CD14-positive monocyte (primary cell): ENCODE results near the gene TEX11. TPM values are rescaled to one million over a fixed set of nuclear protein-coding genes. Genes with fewer than 3 reads are reported as not detected.

Experiments
- DNase-seq, 3 donors: peaks; one replicate each; pipeline ENCODE4 v3.0.0-alpha.2; 2011 to 2022
- H2AFZ ChIP-seq: 2 replicates; pipeline ENCODE4 v1.6.0; 2012; ENCODE audit warnings: mild to moderate bottlenecking, low read depth, low read length, inconsistent platforms; ENCODE audit not compliant: insufficient read depth, poor library complexity, severe bottlenecking
- H3K27ac ChIP-seq, 2 donors: 1 replicate in 1 of 2; 2 replicates in 1 of 2; pipeline ENCODE4 v1.5.1; 2012 to 2013; ENCODE audit warnings: low read length in 2 of 2, control low read depth in 1 of 2, inconsistent platforms in 1 of 2, low read depth in 1 of 2, mild to moderate bottlenecking in 1 of 2
- H3K27me3 ChIP-seq, 2 donors: one replicate each; pipeline versions ENCODE4 v1.6.0 to v1.6.1; 2011 to 2013; ENCODE audit warnings: low read length in 2 of 2; ENCODE audit not compliant: control insufficient read depth in 2 of 2, insufficient read depth in 2 of 2
- H3K36me3 ChIP-seq, 2 donors: replicated peaks in 1 of 2; 1 replicate in 1 of 2; 2 replicates in 1 of 2; pipeline versions ENCODE4 v1.5.1 to v1.6.1; 2012 to 2013; ENCODE audit warnings: low read length in 2 of 2, control low read depth in 1 of 2, inconsistent platforms in 1 of 2, mild to moderate bottlenecking in 1 of 2; ENCODE audit not compliant: insufficient read depth in 2 of 2, control insufficient read depth in 1 of 2
- H3K4me1 ChIP-seq, 2 donors: 1 replicate in 1 of 2; 2 replicates in 1 of 2; pipeline versions ENCODE4 v1.5.1 to v1.6.1; 2012 to 2013; ENCODE audit warnings: low read length in 2 of 2, control low read depth in 1 of 2, inconsistent platforms in 1 of 2, mild to moderate bottlenecking in 1 of 2, moderate library complexity in 1 of 2; ENCODE audit not compliant: insufficient read depth in 2 of 2, control insufficient read depth in 1 of 2
- H3K4me2 ChIP-seq: replicated peaks from 2 replicates; pipeline ENCODE3; 2012; ENCODE audit warnings: low read length, moderate library complexity, mild to moderate bottlenecking; ENCODE audit not compliant: poor library complexity, severe bottlenecking; ENCODE audit errors: extremely low read depth
- H3K4me3 ChIP-seq, 3 experiments: fragments of 200-600 bp in 1 of 3; sonication (generic) in 1 of 3; replicated peaks in 1 of 3; 1 replicate in 2 of 3; 2 replicates in 1 of 3; pipeline ENCODE4 v1.5.1; 2011 to 2013; ENCODE audit warnings: low read length in 3 of 3, mild to moderate bottlenecking in 3 of 3, control low read depth in 2 of 3, low read depth in 2 of 3, inconsistent platforms in 1 of 3, moderate library complexity in 1 of 3
- H3K79me2 ChIP-seq: 2 replicates; pipeline ENCODE4 v1.6.0; 2012; ENCODE audit warnings: mild to moderate bottlenecking, control low read depth, inconsistent platforms, low read length, moderate library complexity; ENCODE audit not compliant: insufficient read depth
- H3K9ac ChIP-seq: 2 replicates; pipeline ENCODE4 v1.6.0; 2017; ENCODE audit warnings: low read length, mild to moderate bottlenecking; ENCODE audit not compliant: insufficient read depth, poor library complexity, severe bottlenecking
- H3K9me3 ChIP-seq, 2 donors: replicated peaks in 1 of 2; 1 replicate in 1 of 2; 2 replicates in 1 of 2; pipeline versions ENCODE4 v1.5.1 to v1.6.1; 2012 to 2013; ENCODE audit warnings: low read length in 2 of 2, control low read depth in 1 of 2; ENCODE audit not compliant: control insufficient read depth in 1 of 2, insufficient read depth in 1 of 2
- H4K20me1 ChIP-seq: 2 replicates; pipeline ENCODE4 v1.6.0; 2012; ENCODE audit warnings: mild to moderate bottlenecking, low read length, control low read depth, moderate library complexity; ENCODE audit not compliant: insufficient read depth
- H3K27ac Mint-ChIP-seq, 7 donors: one replicate each; pipeline ENCODE4 v1.8.0; 2020; ENCODE audit warnings: mild to moderate bottlenecking in 7 of 7, mixed read lengths in 7 of 7, moderate library complexity in 6 of 7, inconsistent platforms in 2 of 7
- H3K27me3 Mint-ChIP-seq, 3 donors: one replicate each; pipeline ENCODE4 v1.8.0; 2021 to 2022; ENCODE audit warnings: low read depth in 3 of 3, mild to moderate bottlenecking in 3 of 3, mixed read lengths in 3 of 3, moderate library complexity in 3 of 3, inconsistent platforms in 1 of 3
- H3K36me3 Mint-ChIP-seq, 2 donors: one replicate each; pipeline ENCODE4 v1.8.0; 2020; ENCODE audit warnings: mixed read lengths in 2 of 2, inconsistent platforms in 1 of 2, mild to moderate bottlenecking in 1 of 2
- H3K4me1 Mint-ChIP-seq: one replicate; pipeline ENCODE4 v1.8.0; 2020; ENCODE audit warnings: mild to moderate bottlenecking, mixed read lengths
- H3K4me3 Mint-ChIP-seq, 2 donors: one replicate each; pipeline ENCODE4 v1.8.0; 2020; ENCODE audit warnings: mild to moderate bottlenecking in 2 of 2, mixed read lengths in 2 of 2, moderate library complexity in 1 of 2
- H3K9me3 Mint-ChIP-seq, 7 donors: one replicate each; pipeline ENCODE4 v1.8.0; 2020 to 2022; ENCODE audit warnings: mixed read lengths in 7 of 7, mild to moderate bottlenecking in 6 of 7, moderate library complexity in 6 of 7, inconsistent platforms in 2 of 7
- CTCF ChIP-seq: fragments of 200-600 bp; IDR thresholded peaks from one replicate; pipeline ENCODE4 v1.8.0; 2022; ENCODE audit warnings: antibody characterized with exemption, mild to moderate bottlenecking
- WGBS: methylation state at CpG from one replicate; pipeline ENCODE4 v1.1.5; 2013; ENCODE audit warnings: missing lambda C conversion rate; ENCODE audit not compliant: insufficient coverage; 5-methylcytosine and 5-hydroxymethylcytosine counted together
- intact Hi-C, 2 donors: fragments of 100-400 bp; cut with micrococcal nuclease; formaldehyde crosslinking; loops; one replicate each; pipeline versions ENCODE4 v1.15.0 to v1.15.1; 2023
- polyA plus RNA-seq, 3 donors: library from polyadenylated mRNA; depleted of rRNA in 1 of 3; unstranded in 2 of 3; stranded (reverse) in 1 of 3; fragments of 300-500 nt in 2 of 3; fragments of >200 nt in 1 of 3; fragmentation: Illumina TruSeq in 2 of 3; gene quantifications; 1 replicate in 2 of 3; 2 replicates in 1 of 3; pipeline ENCODE4 v1.2.3, GENCODE V29; 2012 to 2021

The TEX11 gene
- polyA plus RNA-seq, 3 donors: not detected

GRCh38 chrX:70554081-70554480 lies 354.4 kb downstream of the TEX11 start:
- Histone ChIP-seq H3K9me3 (no peaks in the 10 kb centered on the region), H3K4me1 (no peaks in the 10 kb centered on the region), H3K36me3 (no peaks in the 10 kb centered on the region), H3K27ac (no peak overlapping the region), H4K20me1 (no peaks in the 10 kb centered on the region), H3K79me2 (no peaks in the 10 kb centered on the region), H3K4me3 (no peak overlapping the region), H3K27me3 (no peaks in the 10 kb centered on the region), H2AFZ (no peak overlapping the region), H3K9ac (no peak overlapping the region), H3K4me2 (no peak overlapping the region)
- DNase-seq: no peak
- Mint-ChIP-seq H3K9me3 (peaks cover 0 to 5% (median 0%) of the 10 kb centered on the region in 7 donors), H3K36me3 (no peaks in the 10 kb centered on the region), H3K4me3 (no peak overlapping the region), H3K4me1 (no peaks in the 10 kb centered on the region), H3K27ac (no peak overlapping the region), H3K27me3 (peaks cover 0 to 2% (median 1%) of the 10 kb centered on the region in 3 donors)
- WGBS: no CpG with 5 or more reads among the region's 2 CpGs
- intact Hi-C loops: no loop called here
- no peak for TF ChIP-seq CTCF

- no peaks in the 10 kb centered on the region for H4K20me1 ChIP-seq
- no peaks in the 10 kb centered on the region for H3K4me1 Mint-ChIP-seq
- WGBS: no CpG with 5 or more reads among the region's 1 CpG
- H3K27ac ChIP-seq: no peak overlapping the region
- no peak overlapping the region for H2AFZ ChIP-seq
- intact Hi-C loops: no loop called here
- H3K36me3 Mint-ChIP-seq: no peaks in the 10 kb centered on the region
- H3K36me3 ChIP-seq: no peaks in the 10 kb centered on the region
- no peak for DNase-seq
- peaks cover 0 to 2% (median 1%) of the 10 kb centered on the region in 3 donors for H3K27me3 Mint-ChIP-seq
- no peak overlapping the region for H3K4me2 ChIP-seq
- no peaks in the 10 kb centered on the region for H3K4me1 ChIP-seq
- H3K9me3 ChIP-seq: no peaks in the 10 kb centered on the region
- no peaks in the 10 kb centered on the region for H3K27me3 ChIP-seq
- no peak overlapping the region for H3K4me3 ChIP-seq
- H3K79me2 ChIP-seq: no peaks in the 10 kb centered on the region
- H3K27ac Mint-ChIP-seq: no peak overlapping the region
- H3K9ac ChIP-seq: no peak overlapping the region
- TF ChIP-seq CTCF: no peak
- H3K9me3 Mint-ChIP-seq: peaks cover 0 to 5% (median 0%) of the 10 kb centered on the region in 7 donors
- no peak overlapping the region for H3K4me3 Mint-ChIP-seq
Measured at GRCh38 chrX:70553516-70553915, 355.0 kb downstream of the TEX11 start.
